ENCODE data around the gene STPG3.

The STPG3 gene

GRCh38 chr9:137302449-137303150 lies 51.5 kb downstream of the STPG3 start:
- DNase-seq (ENCODE audit: low read depth): no peak

Measured in stimulated activated CD8-positive, alpha-beta memory T cell treated with anti-CD3 and anti-CD28 coated beads, Interleukin-15, amount 100 ng/mL, for 24 hours (primary cell).